Esophagus squamous epithelium (tissue), 4 donors: ENCODE measurements around the gene CTNNA2.

Source experiments
- POLR2A ChIP-seq, 4 donors: fragments of 450-650 bp; IDR thresholded peaks; one replicate each; pipeline ENCODE4 v1.6.1; 2017; ENCODE audit warnings: antibody characterized with exemption in 4 of 4, mild to moderate bottlenecking in 4 of 4, moderate library complexity in 3 of 4
- TF ChIP-seq, protein P1 (sequence below), 6 experiments: fragments of 450-650 bp in 4 of 6; fragments of 200-600 bp in 2 of 6; sonication (generic) in 2 of 6; IDR thresholded peaks; one replicate each; pipeline ENCODE4 v1.5.1; 2016 to 2019; ENCODE audit warnings: antibody characterized with exemption in 6 of 6, mild to moderate bottlenecking in 4 of 6, moderate library complexity in 4 of 6

DNA sequence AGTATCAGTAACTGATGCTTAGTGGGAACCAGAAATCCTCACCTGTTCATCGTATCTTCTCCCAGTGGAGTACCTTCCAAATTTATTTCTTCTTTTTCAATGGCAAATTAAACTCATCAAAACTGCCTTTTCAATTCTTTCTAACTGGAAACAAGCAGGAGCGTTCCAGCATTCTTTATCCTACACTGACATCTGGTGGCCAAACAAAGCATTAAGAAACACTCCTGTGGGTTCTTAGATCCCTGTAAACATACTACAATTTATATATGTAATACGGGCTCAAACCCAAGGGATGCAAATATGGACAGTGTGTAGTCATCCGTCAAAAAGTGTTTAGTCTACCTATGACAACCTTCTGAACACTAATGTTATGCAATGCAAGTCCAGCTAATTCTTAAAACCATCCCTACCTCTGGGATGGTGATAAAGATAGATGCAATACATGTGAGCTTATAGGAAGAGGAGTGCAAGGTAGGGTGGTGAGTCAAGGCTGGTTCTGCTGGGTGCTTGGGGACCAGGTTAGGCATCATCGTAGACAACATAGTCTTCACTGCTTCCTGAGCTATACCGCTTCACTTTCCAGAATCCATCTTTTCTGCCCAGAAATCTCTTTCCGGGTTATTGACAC lies 375.0 kb downstream of the CTNNA2 start:
- TF ChIP-seq, protein P1, sequence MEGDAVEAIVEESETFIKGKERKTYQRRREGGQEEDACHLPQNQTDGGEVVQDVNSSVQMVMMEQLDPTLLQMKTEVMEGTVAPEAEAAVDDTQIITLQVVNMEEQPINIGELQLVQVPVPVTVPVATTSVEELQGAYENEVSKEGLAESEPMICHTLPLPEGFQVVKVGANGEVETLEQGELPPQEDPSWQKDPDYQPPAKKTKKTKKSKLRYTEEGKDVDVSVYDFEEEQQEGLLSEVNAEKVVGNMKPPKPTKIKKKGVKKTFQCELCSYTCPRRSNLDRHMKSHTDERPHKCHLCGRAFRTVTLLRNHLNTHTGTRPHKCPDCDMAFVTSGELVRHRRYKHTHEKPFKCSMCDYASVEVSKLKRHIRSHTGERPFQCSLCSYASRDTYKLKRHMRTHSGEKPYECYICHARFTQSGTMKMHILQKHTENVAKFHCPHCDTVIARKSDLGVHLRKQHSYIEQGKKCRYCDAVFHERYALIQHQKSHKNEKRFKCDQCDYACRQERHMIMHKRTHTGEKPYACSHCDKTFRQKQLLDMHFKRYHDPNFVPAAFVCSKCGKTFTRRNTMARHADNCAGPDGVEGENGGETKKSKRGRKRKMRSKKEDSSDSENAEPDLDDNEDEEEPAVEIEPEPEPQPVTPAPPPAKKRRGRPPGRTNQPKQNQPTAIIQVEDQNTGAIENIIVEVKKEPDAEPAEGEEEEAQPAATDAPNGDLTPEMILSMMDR (IDR thresholded peaks at IDR 0.05) = peak in 5 of 6 experiments; percentile 44 to 68 (median 49)
- TF ChIP-seq POLR2A (IDR thresholded peaks at IDR 0.05) = no peak
